H1 (cell line): Measurements from ENCODE around the gene MAML3. TPM values are rescaled to one million over a fixed set of nuclear protein-coding genes. Genes with fewer than 3 reads are reported as not detected.

Experiments
- CTCF ChIA-PET: fragments of 300-600 bp; sonication (Branson Sonifier 250); formaldehyde crosslinking; loops from one replicate; lab custom pipeline; 2021; ENCODE audit not compliant: partially characterized antibody; lab: Charles Lee
- POLR2A ChIA-PET: fragments of 300-600 bp; sonication (Branson Sonifier 250); formaldehyde crosslinking; loops from one replicate; lab custom pipeline; 2021; ENCODE audit warnings: inconsistent platforms; ENCODE audit not compliant: partially characterized antibody; lab: Charles Lee
- DNase-seq, 2 experiments: peaks; one replicate each; pipeline versions ENCODE4 v3.0.0 to v3.0.0-alpha.2; 2010 to 2022; ENCODE audit warnings: low spot score in 2 of 2, low read depth in 1 of 2, mixed read lengths in 1 of 2
- FAIRE-seq: peaks from 2 replicates; lab custom pipeline; 2011; peaks lifted over from hg19 to GRCh38; lab: Jason Lieb, UNC
- H2AFZ ChIP-seq: 2 replicates; pipeline ENCODE4 v1.8.1; 2012; ENCODE audit warnings: low read length, inconsistent platforms
- H2AK5ac ChIP-seq: 2 replicates; pipeline ENCODE4 v1.6.1; 2013; ENCODE audit warnings: low read depth, low read length
- H2BK120ac ChIP-seq: replicated peaks from 2 replicates; pipeline ENCODE3; 2013; ENCODE audit warnings: low read depth, low read length, inconsistent platforms
- H2BK12ac ChIP-seq: 2 replicates; pipeline ENCODE4 v1.6.1; 2013; ENCODE audit warnings: low read depth, low read length
- H2BK15ac ChIP-seq: 2 replicates; pipeline ENCODE4 v1.6.1; 2013; ENCODE audit warnings: low read length
- H2BK20ac ChIP-seq: 2 replicates; pipeline ENCODE4 v1.6.1; 2013; ENCODE audit warnings: low read length
- H2BK5ac ChIP-seq: 2 replicates; pipeline ENCODE4 v1.6.1; 2013; ENCODE audit warnings: low read depth, low read length
- H3K14ac ChIP-seq: 2 replicates; pipeline ENCODE4 v1.6.1; 2013; ENCODE audit warnings: inconsistent platforms; ENCODE audit not compliant: insufficient read length
- H3K18ac ChIP-seq: 2 replicates; pipeline ENCODE4 v1.6.1; 2013; ENCODE audit warnings: low read length; ENCODE audit errors: extremely low read depth
- H3K23ac ChIP-seq: 2 replicates; pipeline ENCODE4 v1.6.1; 2013; ENCODE audit warnings: inconsistent platforms; ENCODE audit not compliant: insufficient read length
- H3K23me2 ChIP-seq: 2 replicates; pipeline ENCODE4 v1.6.1; 2013; ENCODE audit warnings: low read depth, low read length
- H3K27ac ChIP-seq: 2 replicates; pipeline ENCODE4 v1.6.1; 2011; ENCODE audit warnings: low read depth, low read length, inconsistent platforms
- H3K27me3 ChIP-seq, 4 experiments: replicated peaks in 1 of 4; 1 replicate in 1 of 4; 2 replicates in 3 of 4; pipeline versions ENCODE4 v1.6.1 to v1.8.1; 2011 to 2013; ENCODE audit warnings: low read length in 3 of 4, mild to moderate bottlenecking in 3 of 4, inconsistent platforms in 2 of 4, mixed read lengths in 2 of 4, moderate library complexity in 1 of 4; ENCODE audit not compliant: control insufficient read depth in 3 of 4, insufficient read depth in 3 of 4; ENCODE audit errors: extremely low read depth in 1 of 4
- H3K36me3 ChIP-seq, 4 experiments: 2 replicates each; pipeline versions ENCODE4 v1.6.1 to v1.8.1; 2011 to 2013; ENCODE audit warnings: mild to moderate bottlenecking in 4 of 4, low read length in 3 of 4, moderate library complexity in 2 of 4, control low read depth in 1 of 4, inconsistent platforms in 1 of 4; ENCODE audit not compliant: insufficient read depth in 4 of 4, control insufficient read depth in 2 of 4
- H3K4ac ChIP-seq: replicated peaks from 2 replicates; pipeline ENCODE3; 2013; ENCODE audit warnings: low read length, low read depth, mixed read lengths, inconsistent platforms; ENCODE audit not compliant: insufficient read length
- H3K4me1 ChIP-seq, 4 experiments: replicated peaks in 1 of 4; 1 replicate in 1 of 4; 2 replicates in 3 of 4; pipeline versions ENCODE4 v1.6.1 to v1.8.1; 2011 to 2013; ENCODE audit warnings: low read length in 3 of 4, inconsistent platforms in 2 of 4, mixed read lengths in 1 of 4; ENCODE audit not compliant: insufficient read depth in 4 of 4, control insufficient read depth in 3 of 4
- H3K4me2 ChIP-seq, 2 experiments: 2 replicates each; pipeline versions ENCODE4 v1.6.1 to v1.8.1; 2011 to 2013; ENCODE audit warnings: low read depth in 2 of 2, low read length in 2 of 2, control low read depth in 1 of 2, inconsistent platforms in 1 of 2, mild to moderate bottlenecking in 1 of 2; ENCODE audit not compliant: insufficient read depth in 1 of 2
- H3K4me3 ChIP-seq, 4 experiments: fragments of 200-600, 300-600 bp in 1 of 4; sonication (generic), shearing (Covaris generic), sonication (Bioruptor Twin) in 1 of 4; 2 replicates each; pipeline versions ENCODE4 v1.5.1 to v1.8.1; 2011 to 2016; ENCODE audit warnings: low read length in 4 of 4, low read depth in 3 of 4, control low read depth in 2 of 4, inconsistent platforms in 2 of 4, mild to moderate bottlenecking in 2 of 4, mixed read lengths in 1 of 4, moderate library complexity in 1 of 4; ENCODE audit not compliant: insufficient read depth in 2 of 4; ENCODE audit errors: extremely low read depth in 1 of 4
- H3K56ac ChIP-seq: replicated peaks from 2 replicates; pipeline ENCODE3; 2013; ENCODE audit warnings: low read depth, mild to moderate bottlenecking, mixed read lengths, low read length, inconsistent platforms; ENCODE audit not compliant: insufficient read length
- H3K79me1 ChIP-seq: 2 replicates; pipeline ENCODE4 v1.6.1; 2013; ENCODE audit warnings: low read depth, low read length, control low read depth
- H3K79me2 ChIP-seq, 2 experiments: 2 replicates each; pipeline versions ENCODE4 v1.6.1 to v1.8.1; 2012 to 2013; ENCODE audit warnings: low read length in 2 of 2, mild to moderate bottlenecking in 2 of 2, inconsistent platforms in 1 of 2; ENCODE audit not compliant: insufficient read depth in 2 of 2, control insufficient read depth in 1 of 2
- H3K9ac ChIP-seq, 4 experiments: replicated peaks in 1 of 4; 1 replicate in 1 of 4; 2 replicates in 3 of 4; pipeline versions ENCODE4 v1.6.1 to v1.8.1; 2011 to 2013; ENCODE audit warnings: low read depth in 3 of 4, low read length in 3 of 4, control low read depth in 2 of 4, mild to moderate bottlenecking in 2 of 4, moderate library complexity in 2 of 4, inconsistent platforms in 1 of 4; ENCODE audit errors: extremely low read depth in 1 of 4
- H3K9me3 ChIP-seq, 2 experiments: 2 replicates each; pipeline versions ENCODE4 v1.6.1 to v1.8.1; 2012 to 2013; ENCODE audit warnings: mild to moderate bottlenecking in 2 of 2, moderate library complexity in 2 of 2, control low read depth in 1 of 2, inconsistent platforms in 1 of 2, low read depth in 1 of 2, low read length in 1 of 2, mixed read lengths in 1 of 2; ENCODE audit not compliant: insufficient read depth in 2 of 2
- H4K20me1 ChIP-seq, 2 experiments: replicated peaks in 1 of 2; 2 replicates each; pipeline versions ENCODE3 to v1.8.1; 2011 to 2013; ENCODE audit warnings: inconsistent platforms in 2 of 2, low read length in 2 of 2, mild to moderate bottlenecking in 1 of 2; ENCODE audit not compliant: insufficient read depth in 2 of 2, control insufficient read depth in 1 of 2
- H4K5ac ChIP-seq: 2 replicates; pipeline ENCODE4 v1.6.1; 2013; ENCODE audit warnings: low read length, low read depth, mixed read lengths, inconsistent platforms; ENCODE audit not compliant: insufficient read length
- H4K8ac ChIP-seq: 2 replicates; pipeline ENCODE4 v1.8.0; 2013; ENCODE audit warnings: mild to moderate bottlenecking, moderate library complexity, low read length, inconsistent platforms; ENCODE audit not compliant: insufficient read depth; ENCODE audit errors: extremely low read depth
- H4K91ac ChIP-seq: replicated peaks from 2 replicates; pipeline ENCODE3; 2013; ENCODE audit warnings: low read length, mixed read lengths, inconsistent platforms; ENCODE audit not compliant: insufficient read length
- CBX5 ChIP-seq: fragments of 300-800, 300-1000 bp; sonication (generic); IDR thresholded peaks from 2 replicates; pipeline ENCODE4 v1.7.1; 2016; ENCODE audit warnings: antibody characterized with exemption, low read length, low read depth
- CBX8 ChIP-seq: fragments of 300-800, 300-1000 bp; sonication (generic); IDR thresholded peaks from 2 replicates; pipeline ENCODE4 v1.7.1; 2016; ENCODE audit warnings: low read depth, low read length, borderline replicate concordance
- GABPA ChIP-seq: IDR thresholded peaks from 2 replicates; pipeline ENCODE4 v1.6.1; 2011; ENCODE audit warnings: mild to moderate bottlenecking, low read length, moderate library complexity, borderline replicate concordance; ENCODE audit not compliant: insufficient read depth
- GTF2F1 ChIP-seq: IDR thresholded peaks from 2 replicates; pipeline ENCODE4 v1.6.1; 2012; ENCODE audit warnings: low read depth, low read length, improper control_type of control experiment, borderline replicate concordance
- HDAC2 ChIP-seq, 2 experiments: fragments of 300-600 bp in 1 of 2; sonication (generic) in 1 of 2; IDR thresholded peaks; 2 replicates each; pipeline ENCODE4 v1.6.1; 2011 to 2012; ENCODE audit warnings: low read depth in 2 of 2, low read length in 2 of 2, mild to moderate bottlenecking in 2 of 2, moderate library complexity in 2 of 2, borderline replicate concordance in 1 of 2, inconsistent platforms in 1 of 2
- POLR2AphosphoS5 ChIP-seq: IDR thresholded peaks from 2 replicates; pipeline ENCODE4 v1.6.1; 2011; ENCODE audit warnings: low read depth, low read length
- ZNF274 ChIP-seq: IDR thresholded peaks from 2 replicates; pipeline ENCODE4 v1.7.0; 2012; ENCODE audit warnings: low read length, borderline replicate concordance; ENCODE audit errors: extremely low read depth
- WGBS, 2 experiments: shearing (Covaris generic) in 1 of 2; methylation state at CpG; one replicate each; pipeline versions ENCODE4 v1.1.6 to v1.1.7; 2013 to 2015; ENCODE audit warnings: low lambda C conversion rate in 2 of 2, mixed read lengths in 2 of 2, inconsistent platforms in 1 of 2, low coverage in 1 of 2, missing lambda C conversion rate in 1 of 2; ENCODE audit not compliant: insufficient replicate concordance in 2 of 2, insufficient coverage in 1 of 2, insufficient read length in 1 of 2; ENCODE audit errors: extremely low coverage in 1 of 2, missing lambda C conversion rate in 1 of 2; 5-methylcytosine and 5-hydroxymethylcytosine counted together
- polyA plus RNA-seq, 7 experiments: library from polyadenylated mRNA; depleted of rRNA in 3 of 7; stranded (reverse) in 5 of 7; unstranded in 2 of 7; fragments of >200 nt in 5 of 7; fragments of 200-250 nt in 2 of 7; gene quantifications; 1 replicate in 5 of 7; 2 replicates in 1 of 7; 4 replicates in 1 of 7; pipeline versions ENCODE4 v1.2.1 to v1.2.3, GENCODE V29; 2011 to 2013; ENCODE audit warnings: missing spikeins in 2 of 7, mixed read lengths in 2 of 7
- total RNA-seq: library from RNA; stranded (reverse); fragmentation: NEBNext Ultra II Directional; extraction: Animal tissue kit (Norgen Biotek cat#: 25700); gene quantifications from 2 replicates; pipeline ENCODE4 v1.2.1, GENCODE V29; 2021
- TF ChIP-seq, protein P1 (sequence below), 3 experiments: IDR thresholded peaks; 1 replicate in 2 of 3; 2 replicates in 1 of 3; pipeline versions ENCODE4 v1.5.1 to v1.6.1; 2011; ENCODE audit warnings: low read length in 3 of 3, mild to moderate bottlenecking in 3 of 3, inconsistent platforms in 2 of 3, low read depth in 1 of 3, moderate library complexity in 1 of 3; ENCODE audit not compliant: insufficient read depth in 1 of 3; ENCODE audit errors: control extremely low read depth in 1 of 3

The MAML3 gene
- total and polyA plus RNA-seq, 2 of the 8 experiments (the other 6 are each of a cell fraction or from before 2014, with no cell fraction given) = 2.1 to 5.7 TPM

DNA sequence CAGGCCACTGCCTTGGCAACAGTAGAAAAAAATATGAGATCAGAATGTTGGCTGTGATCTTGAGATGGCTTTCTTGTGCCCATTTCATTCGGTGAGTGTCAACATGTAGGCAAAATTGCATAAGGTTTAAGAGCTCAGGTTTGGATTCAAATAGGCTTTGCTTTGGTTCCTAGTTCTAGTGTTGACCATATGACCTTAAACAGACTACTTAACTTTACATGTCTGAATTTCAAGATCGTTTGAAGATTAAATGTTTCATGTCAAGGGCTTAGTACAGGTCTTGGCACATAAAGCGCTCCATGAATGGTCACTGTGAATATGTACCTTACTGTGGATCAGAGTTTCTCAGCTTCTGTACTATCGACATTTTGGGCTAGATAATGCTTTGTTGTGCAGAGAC, 284.2 kb downstream of the MAML3 start:
- Histone ChIP-seq H2BK12ac (no peak overlapping the region), H2AFZ (no peak overlapping the region), H2AK5ac (no peak overlapping the region), H3K79me2 (no peaks in the 10 kb centered on the region), H2BK120ac (no peak overlapping the region), H3K4me3 (no peak overlapping the region), H3K36me3 (no peaks in the 10 kb centered on the region), H2BK20ac (no peak overlapping the region), H3K9me3 (peaks cover 3 to 7% of the 10 kb centered on the region in 2 experiments; a peak in 3 of 4 replicates), H4K91ac (no peak overlapping the region), H3K23ac (no peak overlapping the region), H3K56ac (no peak overlapping the region), H3K79me1 (no peaks in the 10 kb centered on the region), H3K4me1 (peaks cover 0 to 4% (median 0%) of the 10 kb centered on the region in 4 experiments; a peak in 1 of 7 replicates), H3K14ac (no peak overlapping the region), H3K9ac (no peak overlapping the region), H3K27ac (no peak overlapping the region), H3K4me2 (no peak overlapping the region), H3K18ac (no peak overlapping the region), H4K8ac (no peak overlapping the region), H3K23me2 (no peaks in the 10 kb centered on the region), H2BK5ac (no peak overlapping the region), H2BK15ac (no peak overlapping the region), H3K27me3 (no peaks in the 10 kb centered on the region), H4K5ac (no peak overlapping the region), H3K4ac (no peak overlapping the region), H4K20me1 (no peaks in the 10 kb centered on the region)
- WGBS, 2 experiments = 86% methylated on average over 4 of the region's 4 CpGs; no CpG with 5 or more reads in 1 of the 2 experiments
- FAIRE-seq (no peak), DNase-seq (no peak)
- CTCF ChIA-PET = interaction anchor here (0.7 kb wide), 1 partner anchor 8 kb away, joined by 3 read pairs; no protein-coding TSS in a partner anchor
- POLR2A ChIA-PET = no interaction called here
- no peak for TF ChIP-seq GTF2F1
- TF ChIP-seq, protein P1, sequence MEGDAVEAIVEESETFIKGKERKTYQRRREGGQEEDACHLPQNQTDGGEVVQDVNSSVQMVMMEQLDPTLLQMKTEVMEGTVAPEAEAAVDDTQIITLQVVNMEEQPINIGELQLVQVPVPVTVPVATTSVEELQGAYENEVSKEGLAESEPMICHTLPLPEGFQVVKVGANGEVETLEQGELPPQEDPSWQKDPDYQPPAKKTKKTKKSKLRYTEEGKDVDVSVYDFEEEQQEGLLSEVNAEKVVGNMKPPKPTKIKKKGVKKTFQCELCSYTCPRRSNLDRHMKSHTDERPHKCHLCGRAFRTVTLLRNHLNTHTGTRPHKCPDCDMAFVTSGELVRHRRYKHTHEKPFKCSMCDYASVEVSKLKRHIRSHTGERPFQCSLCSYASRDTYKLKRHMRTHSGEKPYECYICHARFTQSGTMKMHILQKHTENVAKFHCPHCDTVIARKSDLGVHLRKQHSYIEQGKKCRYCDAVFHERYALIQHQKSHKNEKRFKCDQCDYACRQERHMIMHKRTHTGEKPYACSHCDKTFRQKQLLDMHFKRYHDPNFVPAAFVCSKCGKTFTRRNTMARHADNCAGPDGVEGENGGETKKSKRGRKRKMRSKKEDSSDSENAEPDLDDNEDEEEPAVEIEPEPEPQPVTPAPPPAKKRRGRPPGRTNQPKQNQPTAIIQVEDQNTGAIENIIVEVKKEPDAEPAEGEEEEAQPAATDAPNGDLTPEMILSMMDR (IDR thresholded peaks at IDR 0.05; ENCODE audit: control extremely low read depth in 1 of 3, insufficient read depth in 1 of 3, low read depth in 1 of 3, low read length in 3 of 3) = no peak
- TF ChIP-seq CBX5 = no peak
- TF ChIP-seq HDAC2 (IDR thresholded peaks at IDR 0.05; ENCODE audit: borderline replicate concordance in 1 of 2, low read depth in 2 of 2, low read length in 2 of 2) = no peak
- TF ChIP-seq GABPA = no peak
- TF ChIP-seq POLR2AphosphoS5 = no peak
- TF ChIP-seq ZNF274 = no peak
- TF ChIP-seq CBX8 = no peak
- TF ChIP-seq, all 59 proteins: peak for 0
